Esophagus muscularis mucosa (tissue), 4 donors: ENCODE measurements around the gene BCL11B.

Experiments
- EP300 ChIP-seq: sonication (generic); formaldehyde crosslinking; IDR thresholded peaks from one replicate; pipeline ENCODE4 v1.6.1; 2017; ENCODE audit warnings: antibody characterized with exemption
- POLR2A ChIP-seq: fragments of 450-650 bp; IDR thresholded peaks from one replicate; pipeline ENCODE4 v1.6.1; 2017; ENCODE audit warnings: antibody characterized with exemption, moderate library complexity, mild to moderate bottlenecking, low read depth
- TF ChIP-seq, protein P1 (sequence below), 3 experiments: fragments of 200-600 bp in 2 of 3; fragments of 450-650 bp in 1 of 3; sonication (generic) in 2 of 3; IDR thresholded peaks; one replicate each; pipeline ENCODE4 v1.5.1; 2017 to 2019; ENCODE audit warnings: antibody characterized with exemption in 3 of 3, mild to moderate bottlenecking in 2 of 3, moderate library complexity in 1 of 3

- TF ChIP-seq, protein P1, sequence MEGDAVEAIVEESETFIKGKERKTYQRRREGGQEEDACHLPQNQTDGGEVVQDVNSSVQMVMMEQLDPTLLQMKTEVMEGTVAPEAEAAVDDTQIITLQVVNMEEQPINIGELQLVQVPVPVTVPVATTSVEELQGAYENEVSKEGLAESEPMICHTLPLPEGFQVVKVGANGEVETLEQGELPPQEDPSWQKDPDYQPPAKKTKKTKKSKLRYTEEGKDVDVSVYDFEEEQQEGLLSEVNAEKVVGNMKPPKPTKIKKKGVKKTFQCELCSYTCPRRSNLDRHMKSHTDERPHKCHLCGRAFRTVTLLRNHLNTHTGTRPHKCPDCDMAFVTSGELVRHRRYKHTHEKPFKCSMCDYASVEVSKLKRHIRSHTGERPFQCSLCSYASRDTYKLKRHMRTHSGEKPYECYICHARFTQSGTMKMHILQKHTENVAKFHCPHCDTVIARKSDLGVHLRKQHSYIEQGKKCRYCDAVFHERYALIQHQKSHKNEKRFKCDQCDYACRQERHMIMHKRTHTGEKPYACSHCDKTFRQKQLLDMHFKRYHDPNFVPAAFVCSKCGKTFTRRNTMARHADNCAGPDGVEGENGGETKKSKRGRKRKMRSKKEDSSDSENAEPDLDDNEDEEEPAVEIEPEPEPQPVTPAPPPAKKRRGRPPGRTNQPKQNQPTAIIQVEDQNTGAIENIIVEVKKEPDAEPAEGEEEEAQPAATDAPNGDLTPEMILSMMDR (IDR thresholded peaks at IDR 0.05) = no peak
- TF ChIP-seq EP300 (no peak), POLR2A (no peak)
These were observed 140.2 kb downstream of the BCL11B start for GRCh38 chr14:99131632-99132271.
